D721Med (cell line): Measurements from ENCODE around the gene HECTD4.

Experiments used
- DNase-seq: peaks from one replicate; pipeline ENCODE4 v3.0.0; 2011; ENCODE audit warnings: low spot score; ENCODE audit not compliant: insufficient read length
- FAIRE-seq: peaks from 2 replicates; lab custom pipeline; 2011; peaks lifted over from hg19 to GRCh38; lab: Jason Lieb, UNC
- CTCF ChIP-seq: IDR thresholded peaks from 2 replicates; pipeline ENCODE4 v1.5.1; 2012; ENCODE audit warnings: mild to moderate bottlenecking, control low read depth; ENCODE audit not compliant: insufficient read depth; ENCODE audit errors: missing control alignments

HECTD4 gene, protein sequence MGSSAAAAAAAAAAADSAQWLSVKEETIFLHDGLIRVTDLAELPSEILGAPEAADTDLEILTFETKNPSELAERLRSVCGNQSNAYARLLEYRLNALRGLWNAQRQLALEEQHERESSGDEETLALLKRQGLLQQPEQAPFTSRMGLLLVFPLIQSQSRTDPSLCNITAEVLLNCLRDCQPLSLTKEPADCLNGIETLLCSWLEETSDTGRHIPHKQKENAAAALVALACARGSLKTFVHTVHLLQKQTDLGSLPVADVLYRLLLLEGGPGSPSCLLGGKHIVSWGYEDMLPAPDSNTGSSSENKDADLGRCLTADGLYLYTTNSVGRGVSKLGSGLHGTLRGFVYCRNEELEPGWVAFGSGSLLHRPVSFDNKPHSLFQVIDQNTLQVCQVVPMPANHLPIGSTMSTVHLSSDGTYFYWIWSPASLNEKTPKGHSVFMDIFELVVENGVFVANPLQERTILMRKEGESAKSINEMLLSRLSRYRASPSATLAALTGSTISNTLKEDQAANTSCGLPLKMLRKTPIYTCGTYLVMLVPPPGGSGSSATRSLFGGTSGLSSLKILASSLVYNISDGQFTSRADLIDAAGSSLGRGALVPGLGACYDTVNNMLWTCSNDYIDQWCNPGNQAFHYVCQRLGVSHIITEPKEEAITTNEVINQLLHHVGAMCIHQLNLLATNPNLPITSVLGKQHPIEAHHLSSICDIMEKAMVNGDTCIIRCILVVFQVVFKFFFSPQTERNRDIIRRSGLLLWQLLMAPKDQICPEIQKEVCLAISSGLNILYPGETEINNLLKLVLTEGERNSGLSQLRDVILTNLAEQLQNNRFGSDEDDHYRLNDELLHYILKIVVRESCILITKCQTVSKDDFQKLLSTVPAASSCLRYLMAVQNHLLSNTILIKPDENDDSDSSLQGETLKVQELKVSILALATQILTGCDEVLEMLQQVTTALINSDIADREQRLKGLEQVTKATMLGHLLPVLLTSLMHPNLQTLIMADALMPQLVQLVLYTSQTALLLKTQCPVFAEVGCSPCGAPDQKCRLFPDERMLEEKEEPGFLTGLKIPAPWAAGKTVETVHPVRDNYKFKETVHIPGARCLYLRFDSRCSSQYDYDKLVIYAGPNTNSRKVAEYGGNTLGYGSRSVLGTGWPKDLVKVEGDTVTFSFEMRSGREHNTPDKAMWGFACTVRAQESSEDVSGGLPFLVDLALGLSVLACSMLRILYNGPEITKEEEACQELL (N-terminal part only)

DNA sequence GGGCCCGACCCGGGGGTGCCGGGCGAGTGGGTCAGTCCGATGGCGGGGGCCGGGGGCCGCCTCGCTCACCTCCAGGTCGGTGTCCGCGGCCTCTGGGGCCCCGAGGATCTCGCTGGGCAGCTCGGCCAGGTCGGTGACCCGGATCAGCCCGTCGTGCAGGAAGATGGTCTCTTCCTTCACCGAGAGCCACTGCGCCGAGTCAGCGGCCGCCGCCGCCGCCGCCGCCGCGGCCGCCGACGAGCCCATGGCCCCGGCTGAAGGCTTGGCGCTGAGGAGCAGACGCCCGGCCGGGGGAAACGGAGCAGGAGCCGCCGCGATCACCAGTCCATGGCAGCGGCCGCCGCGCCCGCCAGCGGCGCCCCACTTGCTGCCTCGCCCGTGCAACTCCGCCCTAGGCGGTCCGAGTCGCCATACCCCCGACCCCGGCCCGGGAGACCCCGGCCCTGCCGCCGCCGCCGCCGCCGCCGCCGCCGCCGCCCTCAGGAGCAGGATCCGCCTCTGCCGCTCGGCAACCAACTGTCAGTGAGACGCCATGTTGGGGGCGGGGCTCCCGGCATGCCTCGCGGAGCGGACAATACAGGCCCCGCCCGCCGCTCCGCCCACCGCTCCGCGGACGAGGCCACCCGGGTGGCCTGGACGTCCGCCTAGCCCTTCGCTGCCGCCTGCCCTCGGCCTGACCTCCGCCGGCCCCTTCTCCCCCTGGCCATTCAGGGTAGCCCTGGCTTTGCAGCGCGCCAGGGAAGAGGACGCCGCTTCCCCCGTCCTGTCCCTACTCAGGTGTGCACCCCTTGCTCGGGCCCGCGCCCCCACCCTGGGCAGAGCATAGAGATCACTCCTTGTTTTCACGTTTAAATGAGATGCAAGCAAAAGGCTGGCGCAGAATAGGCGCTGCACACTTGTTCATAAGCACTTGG, at the start of gene HECTD4:
TSS of gene HECTD4 (minus strand) at position 549 of the 914 bp plus-strand sequence. CDS start at position 246, 303 bp downstream.
- FAIRE-seq = no peak
- peak; percentile 90 for DNase-seq
- no peak for TF ChIP-seq CTCF

- no peak for FAIRE-seq
- TF ChIP-seq CTCF = no peak
- no peak for DNase-seq
Observed at GRCh38 chr12:112431965-112432364, 49.7 kb upstream of the HECTD4 start.

DNA sequence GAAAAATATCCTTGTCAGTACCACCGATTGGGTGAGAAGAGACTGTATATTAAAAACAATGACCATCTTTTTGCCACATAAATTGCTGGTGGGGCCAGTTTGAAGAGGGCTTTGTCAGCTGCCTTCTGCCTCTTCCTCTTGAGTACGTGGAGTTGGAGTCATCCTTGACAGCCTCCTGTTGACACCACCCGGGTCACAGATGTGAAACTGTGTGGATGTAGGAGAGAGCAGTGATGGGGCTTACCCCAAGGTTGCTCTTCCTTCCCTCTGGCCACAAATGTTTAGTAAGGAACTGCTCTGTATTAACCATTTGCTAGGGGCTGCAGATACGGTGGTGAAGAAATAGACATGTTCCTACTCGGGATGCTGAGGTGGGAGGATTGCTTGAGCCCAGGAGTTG, 48.7 kb upstream of the HECTD4 start:
- FAIRE-seq (no peak), DNase-seq (no peak)
- no peak for TF ChIP-seq CTCF

GRCh38 chr12:112427760-112428159, 45.5 kb upstream of the HECTD4 start:
- TF ChIP-seq CTCF = no peak
- FAIRE-seq (no peak), DNase-seq (no peak)

DNA sequence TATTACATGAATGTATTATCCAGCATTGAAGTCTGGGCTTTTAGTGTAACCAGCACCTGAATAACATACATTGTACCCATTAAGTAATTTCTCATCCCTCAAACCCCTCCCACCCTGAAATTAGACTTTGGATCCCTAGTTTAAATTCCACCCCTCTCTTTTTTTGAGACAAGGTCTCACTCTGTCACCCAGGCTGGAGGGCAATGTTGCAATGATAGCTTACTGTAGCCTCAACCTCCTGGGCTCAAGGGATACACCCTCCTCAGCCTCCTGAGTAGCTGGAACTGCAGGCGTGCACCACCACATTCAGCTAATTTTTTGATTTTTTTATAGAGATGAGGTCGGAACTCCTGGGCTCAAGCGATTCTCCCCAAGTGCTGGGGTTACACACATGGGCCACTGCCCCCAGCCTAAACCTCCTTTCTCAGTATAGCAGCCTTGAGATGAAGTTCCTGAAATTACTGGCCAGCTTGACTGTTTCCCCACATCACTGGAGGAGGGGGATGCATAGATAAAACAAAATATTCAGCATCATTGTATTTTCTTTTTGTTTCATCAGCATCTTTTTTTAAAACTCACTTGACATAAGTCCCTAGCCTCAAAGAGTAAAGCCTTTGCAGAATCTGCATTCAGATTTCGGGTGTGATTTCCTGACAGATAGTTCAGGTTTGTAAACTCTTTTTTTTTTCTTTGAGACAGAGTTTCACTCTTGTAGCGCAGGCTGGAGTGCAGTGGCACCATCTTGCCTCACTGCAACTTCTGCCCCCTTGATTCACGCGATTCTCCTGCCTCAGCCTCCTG, 43.6 kb upstream of the HECTD4 start:
- TF ChIP-seq CTCF = no peak
- no peak for DNase-seq
- no peak for FAIRE-seq
